Amygdala (tissue), 56 donors: ENCODE data around the gene RHOBTB3.
"Not testable (repeated sequence)": the region's sequence is repeated elsewhere in the genome, so short reads cannot be mapped to it uniquely, and the experiment has no call there.

Experiments
- DNase-seq, 56 donors: peaks; one replicate each; lab custom pipeline; 2025; lab: John Stamatoyannopoulos, UW

RHOBTB3 gene

GRCh38 chr5:95713246-95713645, 17.9 kb upstream of the RHOBTB3 start:
- DNase-seq = not testable (repeated sequence)

GRCh38 chr5:95713960-95714710, 17.0 kb upstream of the RHOBTB3 start:
- DNase-seq = no peak

GRCh38 chr5:95715799-95716461, 15.2 kb upstream of the RHOBTB3 start:
- no peak for DNase-seq

GRCh38 chr5:95717439-95717838, 13.7 kb upstream of the RHOBTB3 start:
- DNase-seq = no peak

GRCh38 chr5:95718203-95718602, 12.9 kb upstream of the RHOBTB3 start:
- DNase-seq = no peak

GRCh38 chr5:95718738-95719137, 12.4 kb upstream of the RHOBTB3 start:
- DNase-seq = no peak

GRCh38 chr5:95720094-95720786, 10.9 kb upstream of the RHOBTB3 start:
- DNase-seq = peak in 1 of 56 donors; percentile 11

GRCh38 chr5:95721582-95722295, 9.4 kb upstream of the RHOBTB3 start:
- DNase-seq = no peak

- DNase-seq = no peak
These were observed 7.3 kb upstream of the RHOBTB3 start for GRCh38 chr5:95723632-95724369.

GRCh38 chr5:95725071-95725820, 5.9 kb upstream of the RHOBTB3 start:
- DNase-seq = no peak

- no peak for DNase-seq
These were observed 5.0 kb upstream of the RHOBTB3 start for GRCh38 chr5:95725937-95726810.

GRCh38 chr5:95726811-95727763, 4.0 kb upstream of the RHOBTB3 start:
- DNase-seq = no peak

GRCh38 chr5:95727764-95728191, 3.4 kb upstream of the RHOBTB3 start:
- DNase-seq = no peak

- DNase-seq = no peak
These were observed 2.5 kb upstream of the RHOBTB3 start for GRCh38 chr5:95728494-95729114.

- no peak for DNase-seq
These were observed 1.8 kb upstream of the RHOBTB3 start for GRCh38 chr5:95729115-95730010.
